OCI-LY7 (cell line): ENCODE measurements around the gene PRKCA. TPM values are rescaled to one million over a fixed set of nuclear protein-coding genes. Genes with fewer than 3 reads are reported as not detected.
A peak's percentile ranks its signal among the peaks of the same experiment; 100 is the strongest.

Experiments used
- BruUV-seq: library from RNA; stranded (reverse); fragments of 400-500 nt; replicated peaks from 2 replicates; lab custom pipeline; 2021; lab: Mats Ljungman, UMichigan
- CTCF ChIA-PET: fragments of 300-600 bp; sonication (Branson Sonifier 250); formaldehyde crosslinking; loops from one replicate; lab custom pipeline; 2022; ENCODE audit warnings: antibody characterized with exemption; ENCODE audit not compliant: unreplicated experiment; lab: Charles Lee
- POLR2A ChIA-PET: fragments of 300-600 bp; sonication (Branson Sonifier 250); formaldehyde crosslinking; loops from one replicate; lab custom pipeline; 2022; ENCODE audit warnings: antibody characterized with exemption; lab: Charles Lee
- DNase-seq: peaks from one replicate; pipeline ENCODE4 v3.0.0-alpha.2; 2015; ENCODE audit warnings: low spot score
- H2AFZ ChIP-seq: fragments of 200-600 bp; sonication (generic), shearing (Covaris generic); 2 replicates; pipeline ENCODE4 v1.6.1; 2014; ENCODE audit warnings: mild to moderate bottlenecking, antibody characterized with exemption, low read length, moderate library complexity
- H3K27ac ChIP-seq: fragments of 200-600 bp; sonication (generic); 2 replicates; pipeline ENCODE4 v1.5.1; 2014; ENCODE audit warnings: mixed run types, low read depth, mild to moderate bottlenecking, moderate library complexity, low read length, inconsistent platforms; ENCODE audit not compliant: poor library complexity, severe bottlenecking
- H3K36me3 ChIP-seq: fragments of 200-600 bp; sonication (generic); 2 replicates; pipeline ENCODE4 v1.6.1; 2014; ENCODE audit warnings: mild to moderate bottlenecking, antibody characterized with exemption, low read length, moderate library complexity, mixed read lengths; ENCODE audit not compliant: insufficient read depth
- H3K4me1 ChIP-seq: fragments of 200-600 bp; sonication (generic); 2 replicates; pipeline ENCODE4 v1.5.1; 2014; ENCODE audit warnings: mild to moderate bottlenecking, low read length; ENCODE audit not compliant: insufficient read depth, poor library complexity, severe bottlenecking
- H3K4me2 ChIP-seq: fragments of 200-600 bp; sonication (generic); 2 replicates; pipeline ENCODE4 v1.6.1; 2014; ENCODE audit warnings: mild to moderate bottlenecking, low read length
- H3K4me3 ChIP-seq: fragments of 200-600 bp; sonication (generic); 2 replicates; pipeline ENCODE4 v1.5.1; 2014; ENCODE audit warnings: mild to moderate bottlenecking, low read depth, low read length; ENCODE audit not compliant: poor library complexity, severe bottlenecking
- H3K79me2 ChIP-seq: fragments of 200-600 bp; sonication (generic); 2 replicates; pipeline ENCODE4 v1.6.1; 2016; ENCODE audit warnings: low read depth, mild to moderate bottlenecking, low read length, moderate library complexity, mixed read lengths; ENCODE audit not compliant: insufficient read depth
- H3K9me2 ChIP-seq: fragments of 200-600 bp; sonication (generic); 2 replicates; pipeline ENCODE4 v1.6.1; 2016; ENCODE audit warnings: mild to moderate bottlenecking, low read length, mixed read lengths; ENCODE audit not compliant: insufficient read depth
- H3K9me3 ChIP-seq: fragments of 200-600 bp; sonication (generic); 2 replicates; pipeline ENCODE4 v1.6.1; 2014; ENCODE audit warnings: mild to moderate bottlenecking, mixed run types, low read length, mixed read lengths
- H4K20me1 ChIP-seq: fragments of 200-600 bp; sonication (generic); 2 replicates; pipeline ENCODE4 v1.6.1; 2014; ENCODE audit warnings: mild to moderate bottlenecking, antibody characterized with exemption, low read length, moderate library complexity, mixed read lengths; ENCODE audit not compliant: insufficient read depth
- EZH2phosphoT487 ChIP-seq: fragments of 200-600 bp; sonication (generic); IDR thresholded peaks from 2 replicates; pipeline ENCODE4 v1.6.1; 2018; ENCODE audit warnings: low read depth, borderline replicate concordance, mild to moderate bottlenecking, mixed run types, antibody characterized with exemption, low read length, moderate library complexity, mixed read lengths
- intact Hi-C: fragments of 100-400 bp; cut with micrococcal nuclease; formaldehyde crosslinking; loops from one replicate; pipeline ENCODE4 v1.10.0; 2022; ENCODE audit not compliant: unreplicated experiment
- total RNA-seq, 2 experiments: library from RNA; depleted of rRNA in 1 of 2; stranded (reverse); fragments of >200 nt in 1 of 2; shearing (Covaris generic) in 1 of 2; gene quantifications; 2 replicates each; pipeline ENCODE4 v1.2.3, GENCODE V29; 2014 to 2022
- TF ChIP-seq, protein P1 (sequence below): fragments of 200-600 bp; sonication (generic); conservative IDR thresholded peaks from 2 replicates; pipeline ENCODE4 v1.5.1; 2014; ENCODE audit warnings: mild to moderate bottlenecking, antibody characterized with exemption, low read length, moderate library complexity, mixed read lengths

Gene PRKCA
- total RNA-seq, 2 experiments from 2014 or later, result 6.6 to 32.1 TPM

DNA sequence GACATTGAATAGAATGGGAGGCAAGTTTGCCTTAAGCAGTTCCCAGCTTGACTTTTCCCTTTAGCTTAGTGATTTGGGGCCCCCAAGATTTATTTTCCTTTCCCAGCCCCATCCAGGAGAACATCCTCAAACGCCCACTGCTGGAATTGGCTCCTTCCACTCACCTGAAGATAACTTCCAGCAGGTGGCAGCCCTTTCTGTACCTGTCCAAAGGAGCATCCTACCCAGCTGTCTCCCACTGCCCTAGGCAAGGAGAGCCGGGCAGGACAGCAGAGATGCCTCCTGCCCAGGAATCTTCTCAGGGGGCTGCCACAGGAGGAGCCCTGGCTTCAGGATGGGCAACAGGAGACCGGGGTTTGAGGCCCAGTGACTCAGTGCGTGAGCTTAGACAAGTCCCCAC is 538.9 kb downstream of the PRKCA start:
- CTCF ChIA-PET, result no interaction called here
- TF ChIP-seq, protein P1, sequence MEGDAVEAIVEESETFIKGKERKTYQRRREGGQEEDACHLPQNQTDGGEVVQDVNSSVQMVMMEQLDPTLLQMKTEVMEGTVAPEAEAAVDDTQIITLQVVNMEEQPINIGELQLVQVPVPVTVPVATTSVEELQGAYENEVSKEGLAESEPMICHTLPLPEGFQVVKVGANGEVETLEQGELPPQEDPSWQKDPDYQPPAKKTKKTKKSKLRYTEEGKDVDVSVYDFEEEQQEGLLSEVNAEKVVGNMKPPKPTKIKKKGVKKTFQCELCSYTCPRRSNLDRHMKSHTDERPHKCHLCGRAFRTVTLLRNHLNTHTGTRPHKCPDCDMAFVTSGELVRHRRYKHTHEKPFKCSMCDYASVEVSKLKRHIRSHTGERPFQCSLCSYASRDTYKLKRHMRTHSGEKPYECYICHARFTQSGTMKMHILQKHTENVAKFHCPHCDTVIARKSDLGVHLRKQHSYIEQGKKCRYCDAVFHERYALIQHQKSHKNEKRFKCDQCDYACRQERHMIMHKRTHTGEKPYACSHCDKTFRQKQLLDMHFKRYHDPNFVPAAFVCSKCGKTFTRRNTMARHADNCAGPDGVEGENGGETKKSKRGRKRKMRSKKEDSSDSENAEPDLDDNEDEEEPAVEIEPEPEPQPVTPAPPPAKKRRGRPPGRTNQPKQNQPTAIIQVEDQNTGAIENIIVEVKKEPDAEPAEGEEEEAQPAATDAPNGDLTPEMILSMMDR, result 0 out of 2 replicates have a peak, but pooled peaks have one; percentile 13
- TF ChIP-seq EZH2phosphoT487, result no peak
- BruUV-seq, result no TSS peak
- no peaks in the 10 kb centered on the region for H3K79me2 ChIP-seq
- H3K4me2 ChIP-seq, result no peak overlapping the region
- H3K27ac ChIP-seq, result no peak overlapping the region
- no peak overlapping the region for H3K4me3 ChIP-seq
- H3K36me3 ChIP-seq, result no peaks in the 10 kb centered on the region
- H3K9me2 ChIP-seq, result no peaks in the 10 kb centered on the region
- intact Hi-C loops, result no loop called here
- H4K20me1 ChIP-seq, result no peaks in the 10 kb centered on the region
- no peaks in the 10 kb centered on the region for H3K9me3 ChIP-seq
- H2AFZ ChIP-seq, result no peak overlapping the region
- no peaks in the 10 kb centered on the region for H3K4me1 ChIP-seq
- DNase-seq, result no peak
- POLR2A ChIA-PET, result no interaction called here

GRCh38 chr17:66841744-66842143 is 539.3 kb downstream of the PRKCA start:
- Histone ChIP-seq H4K20me1 (no peaks in the 10 kb centered on the region), H3K9me2 (no peaks in the 10 kb centered on the region), H3K79me2 (no peaks in the 10 kb centered on the region), H3K4me2 (no peak overlapping the region), H3K4me1 (no peaks in the 10 kb centered on the region), H2AFZ (no peak overlapping the region), H3K36me3 (no peaks in the 10 kb centered on the region), H3K4me3 (no peak overlapping the region), H3K9me3 (no peaks in the 10 kb centered on the region), H3K27ac (no peak overlapping the region)
- BruUV-seq, result no TSS peak
- intact Hi-C loops, result no loop called here
- ChIA-PET POLR2A (no interaction called here), CTCF (no interaction called here)
- TF ChIP-seq, protein P1, result no peak
- no peak for TF ChIP-seq EZH2phosphoT487
- no peak for DNase-seq

GRCh38 chr17:66842505-66842904 is 540.1 kb downstream of the PRKCA start:
- H4K20me1 ChIP-seq, result no peaks in the 10 kb centered on the region
- TF ChIP-seq EZH2phosphoT487, result no peak
- TF ChIP-seq, protein P1, result no peak
- H3K79me2 ChIP-seq, result no peaks in the 10 kb centered on the region
- ChIA-PET POLR2A (no interaction called here), CTCF (no interaction called here)
- no peaks in the 10 kb centered on the region for H3K9me2 ChIP-seq
- H3K27ac ChIP-seq, result no peak overlapping the region
- no peaks in the 10 kb centered on the region for H3K9me3 ChIP-seq
- H2AFZ ChIP-seq, result no peak overlapping the region
- H3K4me3 ChIP-seq, result no peak overlapping the region
- H3K36me3 ChIP-seq, result no peaks in the 10 kb centered on the region
- BruUV-seq, result no TSS peak
- no peaks in the 10 kb centered on the region for H3K4me1 ChIP-seq
- intact Hi-C loops, result no loop called here
- no peak for DNase-seq
- no peak overlapping the region for H3K4me2 ChIP-seq
